Gastroesophageal sphincter (tissue), 3 donors: ENCODE data around the gene OPCML.

Experiments
- CTCF ChIP-seq, 4 experiments: fragments of 200-600 bp in 2 of 4; fragments of 450-650 bp in 2 of 4; sonication (generic) in 1 of 4; IDR thresholded peaks; one replicate each; pipeline ENCODE4 v1.5.1; 2017 to 2019; ENCODE audit warnings: antibody characterized with exemption in 4 of 4, mild to moderate bottlenecking in 2 of 4, moderate library complexity in 2 of 4
- EP300 ChIP-seq: sonication (generic); formaldehyde crosslinking; IDR thresholded peaks from one replicate; pipeline ENCODE4 v1.6.1; 2017; ENCODE audit warnings: antibody characterized with exemption, mild to moderate bottlenecking
- POLR2AphosphoS5 ChIP-seq: sonication (generic); formaldehyde crosslinking; IDR thresholded peaks from one replicate; pipeline ENCODE4 v1.6.1; 2017; ENCODE audit warnings: antibody characterized with exemption

GRCh38 chr11:133413703-133414102, 118.6 kb downstream of the OPCML start:
- TF ChIP-seq CTCF (IDR thresholded peaks at IDR 0.05): no peak
- TF ChIP-seq POLR2AphosphoS5: no peak
- no peak for TF ChIP-seq EP300
